Fibroblast of lung (primary cell): ENCODE data around the gene HACD2.

Experiments used
- CTCF ChIP-seq, 2 donors: IDR thresholded peaks in 1 of 2; conservative IDR thresholded peaks in 1 of 2; 1 replicate in 1 of 2; 2 replicates in 1 of 2; pipeline ENCODE4 v1.5.1; 2011 to 2012; ENCODE audit warnings: low read length in 2 of 2, control low read depth in 1 of 2, inconsistent platforms in 1 of 2, low read depth in 1 of 2, mild to moderate bottlenecking in 1 of 2
- EZH2 ChIP-seq: IDR thresholded peaks from 2 replicates; pipeline ENCODE4 v1.5.1; 2012; ENCODE audit warnings: low read length, control low read depth, mild to moderate bottlenecking; ENCODE audit errors: missing control alignments

GRCh38 chr3:123467046-123467445 is 117.8 kb downstream of the HACD2 start:
- TF ChIP-seq CTCF (conservative IDR thresholded peaks at IDR 0.05 in 1 of 2, IDR thresholded peaks at IDR 0.05 in 1 of 2; ENCODE audit: low read depth in 1 of 2, low read length in 2 of 2), result no peak
- no peak for TF ChIP-seq EZH2
